ENCODE results near the gene ADISSP.
A peak's percentile ranks its signal among the peaks of the same experiment; 100 is the strongest.

ADISSP gene

DNA sequence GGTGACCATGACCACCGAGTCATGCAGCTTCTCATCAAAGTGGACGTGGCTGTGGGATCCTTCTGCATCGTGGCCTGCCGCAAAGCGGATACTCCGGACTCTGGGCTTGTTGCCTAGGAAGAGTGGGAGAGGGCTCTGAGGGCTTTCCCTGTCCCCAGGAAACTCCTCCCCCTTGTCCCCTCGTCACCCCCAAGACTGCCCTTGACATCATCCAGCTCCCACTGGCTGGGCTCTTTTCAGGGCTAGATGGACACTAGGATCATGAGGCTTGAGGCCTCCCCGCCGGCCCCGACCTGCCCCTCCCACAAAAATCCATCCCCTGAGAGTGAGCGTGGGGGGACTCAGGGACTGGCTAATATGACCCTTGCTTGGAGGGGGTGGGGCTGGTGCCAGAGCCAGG is 9.0 kb downstream of the ADISSP start:
- Histone ChIP-seq H3K27ac (ENCODE audit: low read length) (no peak overlapping the region), H3K4me3 (ENCODE audit: low read length) (no peak overlapping the region), H3K9ac (ENCODE audit: low read length) (no peak overlapping the region), H3K27me3 (ENCODE audit: control insufficient read depth, insufficient read depth, low read length) (no peaks in the 10 kb centered on the region), H3K9me3 (ENCODE audit: control insufficient read depth, low read depth, low read length) (no peaks in the 10 kb centered on the region), H3K36me3 (ENCODE audit: control insufficient read depth, low read depth, low read length) (peaks cover 17% of the 10 kb centered on the region), H3K4me1 (ENCODE audit: control insufficient read depth, low read depth, low read length) (no peaks in the 10 kb centered on the region)

DNA sequence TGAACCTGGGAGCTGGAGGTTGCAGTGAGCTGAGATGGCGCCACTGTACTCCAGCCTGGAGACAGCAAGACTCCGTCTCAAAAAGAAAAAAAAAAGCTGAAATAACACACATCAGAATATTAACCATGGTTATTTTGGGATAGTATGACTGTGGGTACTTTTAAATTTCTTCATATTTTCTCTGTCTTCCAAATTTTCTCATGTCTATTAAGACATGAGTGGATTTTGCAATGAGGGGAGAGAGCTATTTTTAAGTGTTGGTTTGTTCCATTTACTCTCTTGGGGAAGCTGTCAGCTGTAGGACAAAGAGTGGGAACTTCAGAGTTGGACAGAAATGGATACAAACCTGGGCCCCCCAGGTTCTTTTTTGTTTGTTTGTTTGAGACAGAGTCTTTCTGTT is 10.3 kb downstream of the ADISSP start:
- Histone ChIP-seq H3K27ac (ENCODE audit: low read length) (no peak overlapping the region), H3K27me3 (ENCODE audit: control insufficient read depth, insufficient read depth, low read length) (peaks cover 7% of the 10 kb centered on the region), H3K4me1 (ENCODE audit: control insufficient read depth, low read depth, low read length) (peaks cover 7% of the 10 kb centered on the region), H3K9me3 (ENCODE audit: control insufficient read depth, low read depth, low read length) (no peaks in the 10 kb centered on the region), H3K4me3 (ENCODE audit: low read length) (no peak overlapping the region), H3K36me3 (ENCODE audit: control insufficient read depth, low read depth, low read length) (peaks cover 17% of the 10 kb centered on the region), H3K9ac (ENCODE audit: low read length) (no peak overlapping the region)

DNA sequence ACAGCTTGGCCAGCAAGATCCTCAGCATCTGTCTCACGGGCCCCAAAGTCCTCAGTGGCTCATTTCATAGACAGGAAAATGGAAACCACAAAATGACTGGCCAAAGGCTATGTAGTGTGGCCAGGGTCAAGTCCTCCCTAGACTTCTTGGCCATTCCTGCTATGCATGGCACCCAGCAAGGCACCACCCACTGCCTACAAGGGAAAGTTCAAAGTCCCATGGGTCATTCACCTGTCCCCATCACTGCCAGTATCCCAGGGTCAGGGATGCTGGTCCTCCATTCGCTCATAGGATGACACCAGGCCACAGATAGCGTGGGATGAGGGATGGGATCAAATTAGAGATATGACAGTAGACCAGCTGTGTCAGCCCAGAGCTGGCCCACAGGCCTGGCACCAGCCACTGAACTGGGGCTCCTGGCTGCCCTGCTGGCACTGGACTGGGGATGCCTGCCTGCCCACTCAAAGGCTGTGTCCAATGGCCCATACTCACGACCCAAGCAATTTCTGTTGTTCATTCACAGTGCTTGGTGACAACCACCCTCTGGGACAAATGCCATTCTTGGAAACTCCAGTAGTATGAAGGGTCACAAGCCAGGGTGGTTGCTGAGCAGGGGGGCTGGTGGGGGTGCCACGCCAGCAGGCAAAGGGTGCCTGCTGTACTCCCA is 11.6 kb downstream of the ADISSP start:
- Histone ChIP-seq H3K9ac (ENCODE audit: low read length) (no peak overlapping the region), H3K36me3 (ENCODE audit: control insufficient read depth, low read depth, low read length) (peaks cover 12% of the 10 kb centered on the region), H3K4me3 (ENCODE audit: low read length) (no peak overlapping the region), H3K27ac (ENCODE audit: low read length) (no peak overlapping the region), H3K9me3 (ENCODE audit: control insufficient read depth, low read depth, low read length) (no peaks in the 10 kb centered on the region), H3K27me3 (ENCODE audit: control insufficient read depth, insufficient read depth, low read length) (peaks cover 19% of the 10 kb centered on the region), H3K4me1 (ENCODE audit: control insufficient read depth, low read depth, low read length) (peaks cover 8% of the 10 kb centered on the region)

DNA sequence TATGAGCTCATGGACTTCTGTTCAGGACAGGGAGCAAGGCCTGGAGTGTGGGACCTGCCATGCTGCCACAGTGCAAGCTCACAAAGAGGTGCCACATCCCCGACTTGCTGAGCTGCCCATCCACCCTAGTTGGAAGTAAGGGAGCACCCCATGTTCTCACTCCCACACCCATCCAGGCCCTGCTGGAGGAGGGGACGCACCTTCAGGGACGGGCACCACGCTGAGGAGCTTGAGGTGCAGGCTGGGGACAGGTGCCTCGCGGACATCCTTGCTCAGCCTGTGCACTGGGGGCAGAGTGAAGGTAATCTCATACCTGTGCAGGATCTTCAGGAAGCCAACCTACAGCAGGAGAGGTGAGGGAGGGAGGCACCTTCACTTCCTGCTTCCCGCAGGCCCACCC is 12.3 kb downstream of the ADISSP start:
- Histone ChIP-seq H3K27ac (ENCODE audit: low read length) (no peak overlapping the region), H3K9me3 (ENCODE audit: control insufficient read depth, low read depth, low read length) (no peaks in the 10 kb centered on the region), H3K36me3 (ENCODE audit: control insufficient read depth, low read depth, low read length) (peaks cover 9% of the 10 kb centered on the region), H3K9ac (ENCODE audit: low read length) (no peak overlapping the region), H3K4me1 (ENCODE audit: control insufficient read depth, low read depth, low read length) (peaks cover 8% of the 10 kb centered on the region), H3K4me3 (ENCODE audit: low read length) (no peak overlapping the region), H3K27me3 (ENCODE audit: control insufficient read depth, insufficient read depth, low read length) (peaks cover 26% of the 10 kb centered on the region)

DNA sequence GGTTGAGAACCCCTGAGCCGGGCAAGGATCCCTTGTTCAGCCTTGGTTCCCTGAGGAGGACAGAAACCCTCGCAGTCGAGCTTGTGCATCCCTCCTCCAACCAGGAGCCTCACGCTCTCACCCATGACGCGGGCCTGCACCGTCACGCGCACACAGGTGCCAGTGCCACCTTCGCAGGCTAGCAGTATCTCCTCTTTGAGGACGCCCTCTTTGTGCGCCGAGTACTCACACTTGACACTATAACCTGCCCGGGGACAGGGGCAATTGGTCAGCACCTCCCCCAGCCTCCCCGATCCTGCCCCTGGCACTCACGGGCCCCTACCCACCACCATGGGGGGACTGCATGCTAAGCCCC is 13.3 kb downstream of the ADISSP start:
- Histone ChIP-seq H3K4me3 (ENCODE audit: low read length) (no peak overlapping the region), H3K27me3 (ENCODE audit: control insufficient read depth, insufficient read depth, low read length) (peaks cover 36% of the 10 kb centered on the region), H3K9me3 (ENCODE audit: control insufficient read depth, low read depth, low read length) (no peaks in the 10 kb centered on the region), H3K4me1 (ENCODE audit: control insufficient read depth, low read depth, low read length) (peaks cover 8% of the 10 kb centered on the region), H3K9ac (ENCODE audit: low read length) (no peak overlapping the region), H3K36me3 (ENCODE audit: control insufficient read depth, low read depth, low read length) (peaks cover 9% of the 10 kb centered on the region), H3K27ac (ENCODE audit: low read length) (no peak overlapping the region)

DNA sequence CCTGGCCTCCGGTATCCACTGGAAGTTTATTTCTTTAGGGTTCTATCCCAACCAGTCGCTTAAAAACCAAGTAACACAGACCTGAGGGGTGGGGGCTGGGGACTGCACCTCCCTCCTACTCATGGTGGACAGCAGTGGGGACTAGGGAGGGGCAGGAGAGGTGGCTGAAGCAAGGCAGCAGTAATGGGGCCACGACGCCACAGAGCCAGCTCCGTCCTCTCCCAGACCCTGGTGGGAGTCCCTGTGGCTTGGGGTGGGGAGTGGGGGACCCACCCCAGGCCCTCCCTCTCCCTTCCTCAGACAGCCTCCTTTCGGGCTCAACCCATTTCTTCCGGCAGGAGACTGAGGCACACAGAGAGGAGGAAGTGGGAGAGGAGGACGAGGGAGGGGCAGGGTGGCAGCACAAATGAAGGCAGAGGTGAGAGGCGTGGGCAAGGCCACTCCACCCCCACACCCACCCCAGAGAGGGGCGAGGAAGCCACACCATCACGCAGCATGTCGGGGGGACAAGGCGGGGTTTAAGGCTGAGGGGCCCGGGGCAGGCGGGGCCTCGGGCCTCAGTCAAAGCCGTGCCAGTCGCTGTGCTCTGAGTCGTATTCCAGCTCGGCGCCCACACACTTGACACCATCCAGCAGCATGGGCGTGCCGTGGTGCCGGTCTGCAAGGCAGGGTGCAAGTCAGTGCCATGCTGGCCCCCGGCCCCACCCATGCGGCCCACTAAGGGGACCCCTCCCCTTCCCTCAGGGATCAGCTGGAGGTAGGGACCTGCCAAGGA is 13.9 kb downstream of the ADISSP start:
- H3K36me3 ChIP-seq (ENCODE audit: control insufficient read depth, low read depth, low read length): peaks cover 9% of the 10 kb centered on the region

DNA sequence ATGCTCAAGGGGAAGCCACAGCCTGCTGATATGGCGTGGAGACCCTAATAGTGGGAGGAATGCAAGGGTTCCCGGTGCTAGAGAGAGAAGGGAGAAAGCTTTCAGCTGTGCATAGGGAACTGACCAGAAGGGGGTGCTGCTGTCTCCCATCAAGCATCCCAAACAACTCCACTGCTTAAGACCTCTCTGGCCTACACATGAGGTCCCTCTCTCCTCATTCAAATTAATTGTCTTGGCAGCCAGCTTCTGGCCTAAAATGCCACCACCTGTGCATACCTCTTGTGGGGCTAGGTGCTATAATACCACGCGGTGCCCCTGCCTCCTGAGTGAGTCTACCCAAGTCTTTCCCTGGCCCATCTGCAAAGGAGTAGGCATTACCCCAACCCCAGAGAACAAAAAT is 14.5 kb downstream of the ADISSP start:
- Histone ChIP-seq H3K27me3 (ENCODE audit: control insufficient read depth, insufficient read depth, low read length) (peaks cover 47% of the 10 kb centered on the region), H3K4me3 (ENCODE audit: low read length) (no peak overlapping the region), H3K4me1 (ENCODE audit: control insufficient read depth, low read depth, low read length) (peaks cover 8% of the 10 kb centered on the region), H3K9me3 (ENCODE audit: control insufficient read depth, low read depth, low read length) (no peaks in the 10 kb centered on the region), H3K9ac (ENCODE audit: low read length) (no peak overlapping the region), H3K27ac (ENCODE audit: low read length) (no peak overlapping the region), H3K36me3 (ENCODE audit: control insufficient read depth, low read depth, low read length) (peaks cover 7% of the 10 kb centered on the region)

More for the DNA sequence above, 13.9 kb downstream of the ADISSP start:
- Histone ChIP-seq H3K27me3 (ENCODE audit: control insufficient read depth, insufficient read depth, low read length) (peaks cover 41% of the 10 kb centered on the region), H3K4me3 (ENCODE audit: low read length) (no peak overlapping the region), H3K9me3 (ENCODE audit: control insufficient read depth, low read depth, low read length) (no peaks in the 10 kb centered on the region), H3K4me1 (ENCODE audit: control insufficient read depth, low read depth, low read length) (peaks cover 8% of the 10 kb centered on the region), H3K27ac (ENCODE audit: low read length) (no peak overlapping the region), H3K9ac (ENCODE audit: low read length) (no peak overlapping the region)

DNA sequence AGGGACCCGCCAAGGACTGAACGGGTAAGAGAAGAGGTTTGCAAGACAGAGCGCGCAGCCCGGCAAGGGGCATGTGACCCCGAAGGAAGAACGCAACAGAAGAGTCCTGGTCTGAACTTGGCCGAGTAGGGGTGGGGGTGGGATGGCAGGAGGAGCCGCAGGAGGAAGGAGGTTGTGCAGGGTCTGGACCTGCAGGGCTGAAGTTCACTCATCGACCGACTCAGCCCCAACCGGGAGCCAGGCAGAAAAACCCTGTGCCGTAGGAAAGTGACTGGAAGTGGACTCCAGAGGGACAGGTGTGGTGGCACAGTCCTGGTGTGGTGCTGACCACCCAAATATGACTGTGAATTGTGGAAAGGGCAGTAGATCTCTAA is 15.2 kb downstream of the ADISSP start:
- Histone ChIP-seq H3K27ac (ENCODE audit: low read length) (no peak overlapping the region), H3K36me3 (ENCODE audit: control insufficient read depth, low read depth, low read length) (peaks cover 3% of the 10 kb centered on the region), H3K4me3 (ENCODE audit: low read length) (peak overlapping the region; percentile 50), H3K27me3 (ENCODE audit: control insufficient read depth, insufficient read depth, low read length) (peaks cover 52% of the 10 kb centered on the region), H3K9me3 (ENCODE audit: control insufficient read depth, low read depth, low read length) (no peaks in the 10 kb centered on the region), H3K9ac (ENCODE audit: low read length) (no peak overlapping the region), H3K4me1 (ENCODE audit: control insufficient read depth, low read depth, low read length) (peaks cover 8% of the 10 kb centered on the region)

DNA sequence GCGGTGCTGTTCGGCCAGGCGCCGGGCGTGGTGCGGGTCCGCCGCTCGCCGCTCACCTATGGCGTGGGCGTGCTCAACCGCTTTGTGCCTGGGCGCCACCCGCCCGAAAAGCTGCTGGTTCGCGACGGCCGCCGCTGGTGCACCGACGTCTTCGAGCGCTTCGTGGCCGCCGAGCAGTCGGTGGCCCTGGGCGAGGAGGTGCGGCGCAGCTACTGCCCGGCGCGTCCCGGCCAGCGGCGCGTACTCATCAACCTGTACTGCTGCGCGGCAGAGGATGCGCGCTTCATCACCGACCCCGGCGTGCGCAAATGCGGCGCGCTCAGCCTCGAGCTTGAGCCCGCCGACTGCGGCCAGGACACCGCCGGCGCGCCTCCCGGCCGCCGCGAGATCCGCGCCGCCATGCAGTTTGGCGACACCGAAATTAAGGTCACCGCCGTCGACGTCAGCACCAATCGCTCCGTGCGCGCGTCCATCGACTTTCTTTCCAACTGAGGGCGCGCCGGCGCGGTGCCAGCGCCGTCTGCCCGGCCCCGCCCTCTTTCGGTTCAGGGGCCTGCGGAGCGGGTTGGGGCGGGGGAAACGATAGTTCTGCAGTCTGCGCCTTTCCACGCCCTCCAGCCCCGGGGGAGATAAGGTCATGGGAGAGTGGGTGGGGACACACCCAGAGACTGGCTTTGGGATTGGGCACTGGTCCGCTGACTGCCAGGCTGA is 15.7 kb downstream of the ADISSP start:
- no peak overlapping the region for H3K9ac ChIP-seq (ENCODE audit: low read length)
- H3K36me3 ChIP-seq (ENCODE audit: control insufficient read depth, low read depth, low read length): peaks cover 3% of the 10 kb centered on the region
- H3K27me3 ChIP-seq (ENCODE audit: control insufficient read depth, insufficient read depth, low read length): peaks cover 55% of the 10 kb centered on the region

DNA sequence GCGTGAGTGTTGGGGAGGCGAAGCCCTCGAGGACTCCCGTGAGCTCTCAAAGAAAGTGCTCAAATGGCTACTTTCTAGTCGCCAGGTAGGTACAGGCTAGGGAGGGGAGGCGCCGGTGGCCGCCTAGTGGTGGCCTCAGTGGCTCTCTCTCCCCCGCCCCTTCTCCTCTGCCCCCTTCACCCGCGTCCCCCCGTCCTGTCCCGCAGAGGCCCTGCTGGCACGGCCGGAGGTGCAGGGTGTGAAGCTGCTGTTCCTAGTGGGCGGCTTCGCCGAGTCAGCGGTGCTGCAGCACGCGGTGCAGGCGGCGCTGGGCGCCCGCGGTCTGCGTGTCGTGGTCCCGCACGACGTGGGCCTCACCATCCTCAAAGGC is 16.3 kb downstream of the ADISSP start:
- peaks cover 8% of the 10 kb centered on the region for H3K4me1 ChIP-seq (ENCODE audit: control insufficient read depth, low read depth, low read length)
- H3K27ac ChIP-seq (ENCODE audit: low read length): no peak overlapping the region
- peaks cover 55% of the 10 kb centered on the region for H3K27me3 ChIP-seq (ENCODE audit: control insufficient read depth, insufficient read depth, low read length)
- peak overlapping the region; percentile 50 for H3K4me3 ChIP-seq (ENCODE audit: low read length)
- H3K9ac ChIP-seq (ENCODE audit: low read length): no peak overlapping the region
- no peaks in the 10 kb centered on the region for H3K9me3 ChIP-seq (ENCODE audit: control insufficient read depth, low read depth, low read length)
- peaks cover 3% of the 10 kb centered on the region for H3K36me3 ChIP-seq (ENCODE audit: control insufficient read depth, low read depth, low read length)

More for the DNA sequence above, 15.7 kb downstream of the ADISSP start:
- no peak overlapping the region for H3K27ac ChIP-seq (ENCODE audit: low read length)
- no peaks in the 10 kb centered on the region for H3K9me3 ChIP-seq (ENCODE audit: control insufficient read depth, low read depth, low read length)
- peak overlapping the region; percentile 50 for H3K4me3 ChIP-seq (ENCODE audit: low read length)
- peaks cover 8% of the 10 kb centered on the region for H3K4me1 ChIP-seq (ENCODE audit: control insufficient read depth, low read depth, low read length)

DNA sequence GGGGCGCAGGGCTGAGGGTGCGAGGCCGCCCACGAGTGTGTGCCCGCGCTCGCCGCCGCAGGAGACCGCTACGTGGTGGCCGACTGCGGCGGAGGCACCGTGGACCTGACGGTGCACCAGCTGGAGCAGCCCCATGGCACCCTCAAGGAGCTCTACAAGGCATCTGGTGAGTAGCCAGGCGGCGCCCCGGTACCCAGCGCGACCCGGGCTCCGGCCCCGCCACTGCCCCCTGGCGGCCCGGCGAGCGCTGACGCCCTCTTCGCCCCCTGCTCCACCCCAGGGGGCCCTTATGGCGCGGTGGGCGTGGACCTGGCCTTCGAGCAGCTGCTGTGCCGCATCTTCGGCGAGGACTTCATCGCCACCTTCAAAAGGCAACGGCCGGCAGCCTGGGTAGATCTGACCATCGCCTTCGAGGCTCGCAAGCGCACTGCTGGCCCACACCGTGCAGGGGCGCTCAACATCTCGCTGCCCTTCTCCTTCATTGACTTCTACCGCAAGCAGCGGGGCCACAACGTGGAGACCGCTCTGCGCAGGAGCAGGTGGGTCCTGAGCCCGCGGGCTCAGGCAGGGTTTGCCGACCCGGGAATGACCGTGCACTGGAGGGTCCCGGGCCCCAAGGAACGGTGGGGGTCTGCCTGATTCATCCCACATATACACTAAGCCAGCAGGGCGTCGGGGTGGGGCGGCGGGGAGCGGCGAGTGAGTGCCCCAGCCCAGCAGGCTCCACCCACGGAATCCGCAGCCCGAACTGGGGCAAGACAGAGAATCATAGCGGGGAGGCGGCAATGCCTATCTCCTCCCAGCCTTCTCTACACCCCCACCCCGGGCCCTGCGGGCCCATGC is 17.6 kb downstream of the ADISSP start:
- no peak overlapping the region for H3K9ac ChIP-seq (ENCODE audit: low read length)
- no peak overlapping the region for H3K27ac ChIP-seq (ENCODE audit: low read length)
- peaks cover 63% of the 10 kb centered on the region for H3K27me3 ChIP-seq (ENCODE audit: control insufficient read depth, insufficient read depth, low read length)
- H3K4me1 ChIP-seq (ENCODE audit: control insufficient read depth, low read depth, low read length): peaks cover 8% of the 10 kb centered on the region
- H3K4me3 ChIP-seq (ENCODE audit: low read length): peak overlapping the region; percentile 49
- no peaks in the 10 kb centered on the region for H3K9me3 ChIP-seq (ENCODE audit: control insufficient read depth, low read depth, low read length)
- H3K36me3 ChIP-seq (ENCODE audit: control insufficient read depth, low read depth, low read length): peaks cover under 1% of the 10 kb centered on the region

All from iPS-18a (cell line).